Nephron (organoid): ENCODE results near the gene IDH3G.

Experiments used
- H3K27ac Mint-ChIP-seq, 3 experiments: 2 replicates each; pipeline ENCODE4 v1.8.0; 2020; ENCODE audit warnings: mixed read lengths in 3 of 3, mild to moderate bottlenecking in 2 of 3, moderate library complexity in 1 of 3
- H3K27me3 Mint-ChIP-seq: 2 replicates; pipeline ENCODE4 v1.8.0; 2021; ENCODE audit warnings: low read depth, mild to moderate bottlenecking, moderate library complexity, mixed read lengths
- H3K36me3 Mint-ChIP-seq: 2 replicates; pipeline ENCODE4 v1.8.0; 2020; ENCODE audit warnings: low read depth, mixed read lengths
- H3K4me1 Mint-ChIP-seq: 2 replicates; pipeline ENCODE4 v1.8.0; 2020; ENCODE audit warnings: mixed read lengths
- H3K4me3 Mint-ChIP-seq, 3 experiments: 2 replicates each; pipeline ENCODE4 v1.8.0; 2020; ENCODE audit warnings: mild to moderate bottlenecking in 3 of 3, mixed read lengths in 3 of 3, moderate library complexity in 2 of 3
- H3K9me3 Mint-ChIP-seq: 2 replicates; pipeline ENCODE4 v1.8.0; 2020; ENCODE audit warnings: mixed read lengths
- CTCF ChIP-seq, 3 experiments: fragments of 200-600 bp; sonication (generic); IDR thresholded peaks; one replicate each; pipeline ENCODE4 v1.5.0; 2021; ENCODE audit warnings: antibody characterized with exemption in 3 of 3; ENCODE audit not compliant: unreplicated experiment in 3 of 3

IDH3G gene

GRCh38 chrX:153775293-153776119, 18.7 kb downstream of the IDH3G start:
- peaks cover 5% of the 10 kb centered on the region for H3K9me3 Mint-ChIP-seq
- H3K27me3 Mint-ChIP-seq = peaks cover 5% of the 10 kb centered on the region
- no peak overlapping the region for H3K4me3 Mint-ChIP-seq
- no peak for TF ChIP-seq CTCF (IDR thresholded peaks at IDR 0.05; ENCODE audit: unreplicated experiment in 3 of 3)
- no peaks in the 10 kb centered on the region for H3K36me3 Mint-ChIP-seq
- peaks cover 9% of the 10 kb centered on the region for H3K4me1 Mint-ChIP-seq
- no peak overlapping the region for H3K27ac Mint-ChIP-seq

- Mint-ChIP-seq H3K27ac (no peak overlapping the region), H3K9me3 (peaks cover under 1% of the 10 kb centered on the region), H3K27me3 (peaks cover 2% of the 10 kb centered on the region), H3K4me1 (peaks cover 2% of the 10 kb centered on the region), H3K4me3 (no peak overlapping the region), H3K36me3 (no peaks in the 10 kb centered on the region)
- TF ChIP-seq CTCF (IDR thresholded peaks at IDR 0.05; ENCODE audit: unreplicated experiment in 3 of 3) = no peak
These were observed 19.4 kb downstream of the IDH3G start for GRCh38 chrX:153774576-153775292.

- H3K9me3 Mint-ChIP-seq = no peaks in the 10 kb centered on the region
- no peaks in the 10 kb centered on the region for H3K36me3 Mint-ChIP-seq
- no peak for TF ChIP-seq CTCF (IDR thresholded peaks at IDR 0.05; ENCODE audit: unreplicated experiment in 3 of 3)
- no peaks in the 10 kb centered on the region for H3K4me1 Mint-ChIP-seq
- no peaks in the 10 kb centered on the region for H3K27me3 Mint-ChIP-seq
- no peak overlapping the region for H3K27ac Mint-ChIP-seq
- no peak overlapping the region for H3K4me3 Mint-ChIP-seq
These were observed 20.2 kb downstream of the IDH3G start for GRCh38 chrX:153773741-153774575.

- H3K27ac Mint-ChIP-seq = no peak overlapping the region
- TF ChIP-seq CTCF (IDR thresholded peaks at IDR 0.05; ENCODE audit: unreplicated experiment in 3 of 3) = no peak
- no peaks in the 10 kb centered on the region for H3K36me3 Mint-ChIP-seq
- H3K4me1 Mint-ChIP-seq = no peaks in the 10 kb centered on the region
- H3K27me3 Mint-ChIP-seq = no peaks in the 10 kb centered on the region
- no peaks in the 10 kb centered on the region for H3K9me3 Mint-ChIP-seq
- H3K4me3 Mint-ChIP-seq = no peak overlapping the region
These were observed 21.0 kb downstream of the IDH3G start for GRCh38 chrX:153773218-153773611.

- H3K9me3 Mint-ChIP-seq = no peaks in the 10 kb centered on the region
These were observed 21.6 kb downstream of the IDH3G start for GRCh38 chrX:153772316-153773217.

More at GRCh38 chrX:153772316-153773217, 21.6 kb downstream of the IDH3G start:
- Mint-ChIP-seq H3K27ac (no peak overlapping the region), H3K4me3 (no peak overlapping the region), H3K27me3 (no peaks in the 10 kb centered on the region), H3K36me3 (no peaks in the 10 kb centered on the region), H3K4me1 (no peaks in the 10 kb centered on the region)
- no peak for TF ChIP-seq CTCF (IDR thresholded peaks at IDR 0.05; ENCODE audit: unreplicated experiment in 3 of 3)
